Measurements from ENCODE around the gene ARVCF. TPM values are rescaled to one million over a fixed set of nuclear protein-coding genes. Genes with fewer than 3 reads are reported as not detected.

ARVCF gene
- total RNA-seq, 3 donors from 2014 or later, result 13.0 to 51.2 (median 44.2) TPM

DNA sequence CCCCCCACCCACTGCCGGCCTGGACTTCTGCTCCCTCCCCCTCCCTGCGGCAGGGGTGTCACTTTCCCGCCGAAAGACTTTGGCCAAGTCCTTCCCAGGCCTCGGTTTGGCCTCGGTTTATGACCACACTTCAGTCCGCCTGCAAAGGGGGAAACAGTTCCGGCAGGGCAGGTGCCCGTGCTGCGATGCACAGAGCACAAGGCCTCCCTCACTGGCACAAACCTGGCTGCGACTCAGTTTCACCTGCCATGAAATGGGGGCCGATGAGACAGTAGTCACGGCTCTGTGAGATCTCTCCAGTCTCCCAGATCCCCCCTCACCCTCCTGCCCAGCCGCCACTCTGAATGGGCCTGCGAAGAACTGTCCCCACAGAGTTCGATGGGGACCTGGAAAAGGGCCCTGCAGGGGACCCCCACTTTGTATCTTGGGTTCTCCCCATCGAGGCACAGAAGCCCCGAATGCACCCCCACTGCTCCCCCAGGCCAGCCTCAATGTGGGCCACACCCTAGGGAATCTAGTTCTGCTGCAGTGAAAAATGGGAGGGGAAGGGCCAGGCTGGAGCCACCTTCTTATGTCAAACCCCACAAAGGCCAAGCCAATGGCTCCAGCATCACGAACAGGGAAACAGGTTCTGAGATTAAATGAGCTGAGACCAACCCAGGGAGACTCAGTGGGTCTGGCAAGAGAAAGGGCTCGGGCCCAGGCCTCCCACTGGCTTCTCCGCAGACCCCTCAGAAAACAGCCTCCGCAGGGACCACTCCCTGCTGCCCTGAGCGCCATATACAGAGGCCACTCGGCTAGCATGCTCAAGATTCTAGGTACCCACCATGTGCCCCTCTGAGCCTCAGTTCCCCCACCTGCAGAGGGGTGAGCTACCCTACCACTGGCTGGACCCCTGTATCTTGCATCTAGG lies 29.0 kb downstream of the ARVCF start:
- H3K4me3 ChIP-seq, result peak overlapping the region; percentile 1 to 88 (median 76)

DNA sequence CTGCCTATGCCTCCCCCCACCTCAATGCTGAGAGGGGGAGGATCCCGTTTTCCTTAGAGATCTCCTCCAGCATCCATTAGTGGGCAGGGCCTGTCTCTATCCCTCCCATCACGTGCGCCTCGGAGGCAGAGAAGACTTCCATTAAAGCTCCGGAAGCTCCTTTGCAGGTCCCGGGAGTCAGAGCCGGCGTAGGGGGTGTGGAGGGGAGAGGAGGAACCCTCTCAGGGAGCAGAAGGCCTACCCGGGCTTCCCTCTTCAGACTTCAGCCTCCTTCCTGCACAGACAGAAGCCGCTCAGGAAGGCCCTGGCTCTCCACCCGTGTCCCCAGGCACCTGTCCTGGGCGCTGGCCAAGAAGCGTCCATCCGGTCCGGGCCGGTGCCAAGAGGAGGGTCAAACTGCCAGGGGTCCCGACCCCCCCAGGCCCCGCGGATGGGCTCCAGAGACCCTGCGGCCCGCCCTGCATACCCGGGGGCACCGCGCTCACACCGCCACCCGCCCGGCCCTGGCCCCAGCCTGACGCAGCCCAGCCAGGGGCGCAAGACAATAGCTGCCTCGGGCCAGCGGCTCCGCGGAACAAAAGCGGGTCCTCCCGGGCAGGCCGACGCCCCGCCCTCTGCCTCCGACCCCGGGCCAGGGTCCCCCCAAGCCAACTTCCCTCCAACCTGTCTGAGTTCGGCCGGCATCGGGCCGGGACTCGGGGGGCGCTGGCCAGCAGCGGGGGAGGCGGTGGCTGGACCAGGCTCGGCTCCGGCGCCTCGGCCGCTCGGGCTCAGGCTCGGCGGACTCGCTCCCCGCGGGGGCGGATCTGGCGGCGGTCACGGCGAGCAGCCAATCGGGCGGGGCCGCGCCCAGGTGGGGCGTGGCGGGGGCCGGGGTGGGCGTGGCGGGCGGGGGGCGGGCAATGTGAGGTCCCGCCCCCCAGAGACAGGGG lies 29.9 kb downstream of the ARVCF start:
- Histone ChIP-seq H3K27ac (peak overlapping the region; percentile 80 to 90), H3K36me3 (no peaks in the 10 kb centered on the region), H3K9me3 (no peaks in the 10 kb centered on the region), H3K4me1 (peaks cover 8 to 21% of the 10 kb centered on the region in 2 donors), H3K27me3 (no peaks in the 10 kb centered on the region), H3K4me3 (peak overlapping the region; percentile 76 to 88 (median 86))
- no peak for TF ChIP-seq POLR2A (IDR thresholded peaks at IDR 0.05)
- peak; percentile 25 to 40 (median 36) for TF ChIP-seq POLR2AphosphoS5 (IDR thresholded peaks at IDR 0.05)
- DNase-seq (ENCODE audit: low spot score in 2 of 2), result peak; percentile 66 to 81
- intact Hi-C loops (cut with DNase I; ENCODE audit: low total_unique reads), result no loop called here

More for the DNA sequence above, 29.0 kb downstream of the ARVCF start:
- Histone ChIP-seq H3K27ac (peak overlapping the region; percentile 80 to 90), H3K9me3 (no peaks in the 10 kb centered on the region), H3K36me3 (no peaks in the 10 kb centered on the region), H3K27me3 (no peaks in the 10 kb centered on the region), H3K4me1 (peaks cover 8 to 20% of the 10 kb centered on the region in 2 donors)
- intact Hi-C loops (cut with DNase I; ENCODE audit: low total_unique reads), result no loop called here
- DNase-seq (ENCODE audit: low spot score in 2 of 2), result no peak
- TF ChIP-seq POLR2AphosphoS5 (IDR thresholded peaks at IDR 0.05) (no peak), POLR2A (IDR thresholded peaks at IDR 0.05) (no peak)
- TF ChIP-seq, protein P1, sequence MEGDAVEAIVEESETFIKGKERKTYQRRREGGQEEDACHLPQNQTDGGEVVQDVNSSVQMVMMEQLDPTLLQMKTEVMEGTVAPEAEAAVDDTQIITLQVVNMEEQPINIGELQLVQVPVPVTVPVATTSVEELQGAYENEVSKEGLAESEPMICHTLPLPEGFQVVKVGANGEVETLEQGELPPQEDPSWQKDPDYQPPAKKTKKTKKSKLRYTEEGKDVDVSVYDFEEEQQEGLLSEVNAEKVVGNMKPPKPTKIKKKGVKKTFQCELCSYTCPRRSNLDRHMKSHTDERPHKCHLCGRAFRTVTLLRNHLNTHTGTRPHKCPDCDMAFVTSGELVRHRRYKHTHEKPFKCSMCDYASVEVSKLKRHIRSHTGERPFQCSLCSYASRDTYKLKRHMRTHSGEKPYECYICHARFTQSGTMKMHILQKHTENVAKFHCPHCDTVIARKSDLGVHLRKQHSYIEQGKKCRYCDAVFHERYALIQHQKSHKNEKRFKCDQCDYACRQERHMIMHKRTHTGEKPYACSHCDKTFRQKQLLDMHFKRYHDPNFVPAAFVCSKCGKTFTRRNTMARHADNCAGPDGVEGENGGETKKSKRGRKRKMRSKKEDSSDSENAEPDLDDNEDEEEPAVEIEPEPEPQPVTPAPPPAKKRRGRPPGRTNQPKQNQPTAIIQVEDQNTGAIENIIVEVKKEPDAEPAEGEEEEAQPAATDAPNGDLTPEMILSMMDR (IDR thresholded peaks at IDR 0.05), result no peak

DNA sequence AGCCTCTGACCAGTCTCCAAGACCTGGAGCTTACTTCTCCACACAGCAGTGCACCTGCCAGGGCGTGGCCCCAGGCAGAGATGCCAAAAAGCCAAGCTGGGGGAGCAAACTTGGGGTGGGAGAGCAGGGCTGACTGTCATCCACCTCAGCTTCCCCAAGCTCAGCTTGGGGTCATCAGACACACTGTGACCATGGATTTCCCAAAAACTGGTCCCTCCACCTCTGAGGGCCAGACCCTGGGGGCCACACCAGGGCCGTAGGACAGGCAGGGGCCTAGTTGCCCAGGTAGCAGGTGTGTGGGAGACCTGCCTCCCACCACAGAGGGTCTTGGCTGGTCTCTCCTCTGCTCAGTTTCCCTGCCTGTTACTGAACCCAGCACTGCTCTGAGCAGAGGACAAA lies 30.6 kb downstream of the ARVCF start:
- no peaks in the 10 kb centered on the region for H3K36me3 ChIP-seq

DNA sequence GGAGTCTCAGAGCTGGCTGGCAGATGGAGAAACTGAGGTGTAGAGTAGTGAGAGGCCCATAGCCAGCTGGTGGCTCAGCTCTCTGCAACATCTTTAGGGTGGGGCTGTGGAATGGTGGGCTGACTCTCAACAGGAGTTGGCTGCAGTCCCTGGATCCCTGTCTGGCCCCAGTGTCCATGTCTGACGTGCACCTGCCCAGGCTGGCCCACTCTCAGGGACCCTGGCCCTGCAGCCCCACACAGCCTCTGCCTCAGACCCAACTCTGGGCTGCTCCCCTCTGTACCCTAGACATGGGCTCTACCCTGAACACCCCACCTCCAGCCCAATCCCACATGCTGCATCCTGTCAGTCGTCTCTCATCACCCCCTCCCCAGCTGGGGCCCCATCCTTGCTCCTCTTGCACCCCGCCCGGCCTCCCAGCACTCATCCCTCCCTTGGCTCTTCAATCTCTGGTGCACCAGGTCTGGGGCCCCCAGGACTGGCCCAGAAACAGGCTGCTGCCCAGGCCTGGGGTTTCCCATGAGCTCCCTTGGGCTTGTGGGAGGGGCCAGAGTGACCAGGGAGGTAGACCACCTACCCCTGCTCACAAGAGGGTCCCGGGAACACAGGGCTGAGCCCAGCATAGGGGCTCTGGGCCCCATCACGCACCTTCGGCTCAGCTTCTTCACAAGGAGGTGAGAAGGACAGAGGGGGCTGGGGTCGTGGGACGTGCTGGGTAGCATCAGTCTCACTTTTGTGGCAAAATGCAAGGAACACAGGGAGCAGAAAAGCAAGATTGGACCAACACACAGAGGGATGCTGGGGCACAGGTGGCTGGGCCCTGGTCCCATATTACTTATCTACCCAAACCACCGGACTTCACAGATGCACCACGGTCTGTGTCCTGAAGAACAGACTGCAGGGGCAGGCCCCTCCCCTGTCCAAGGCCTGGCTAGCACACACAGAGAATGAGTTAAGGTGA lies 31.5 kb downstream of the ARVCF start:
- Histone ChIP-seq H3K4me3 (peak overlapping the region in 1 of 3 donors; percentile 88), H3K9me3 (no peaks in the 10 kb centered on the region), H3K4me1 (peaks cover 8 to 21% of the 10 kb centered on the region in 2 donors), H3K36me3 (no peaks in the 10 kb centered on the region), H3K27me3 (no peaks in the 10 kb centered on the region), H3K27ac (no peak overlapping the region)
- DNase-seq (ENCODE audit: low spot score in 2 of 2), result no peak
- intact Hi-C loops (cut with DNase I; ENCODE audit: low total_unique reads), result no loop called here
- TF ChIP-seq POLR2A (IDR thresholded peaks at IDR 0.05), result no peak
- TF ChIP-seq, protein P1 (IDR thresholded peaks at IDR 0.05), result no peak

More for the DNA sequence above, 30.6 kb downstream of the ARVCF start:
- intact Hi-C loops (cut with DNase I; ENCODE audit: low total_unique reads), result no loop called here
- DNase-seq (ENCODE audit: low spot score in 2 of 2), result no peak
- Histone ChIP-seq H3K27ac (peak overlapping the region; percentile 80 to 90), H3K27me3 (no peaks in the 10 kb centered on the region), H3K4me1 (peaks cover 8 to 21% of the 10 kb centered on the region in 2 donors), H3K9me3 (no peaks in the 10 kb centered on the region), H3K4me3 (peak overlapping the region; percentile 76 to 88 (median 86))
- TF ChIP-seq POLR2A (IDR thresholded peaks at IDR 0.05) (no peak), POLR2AphosphoS5 (IDR thresholded peaks at IDR 0.05) (no peak)
- TF ChIP-seq, protein P1 (IDR thresholded peaks at IDR 0.05), result no peak
